Breast epithelium (tissue), 4 donors: ENCODE data around the gene GPR17. TPM values are rescaled to one million over a fixed set of nuclear protein-coding genes. Genes with fewer than 3 reads are reported as not detected.
A peak's percentile ranks its signal among the peaks of the same experiment; 100 is the strongest.

Experiments used
- DNase-seq, 2 donors: peaks; one replicate each; pipeline ENCODE4 v3.0.0-alpha.2; 2019; ENCODE audit warnings: low spot score in 2 of 2
- H3K27ac ChIP-seq, 2 donors: fragments of 200-600 bp; sonication (generic) in 1 of 2; one replicate each; pipeline ENCODE4 v1.5.1; 2016 to 2019; ENCODE audit warnings: mild to moderate bottlenecking in 1 of 2
- H3K27me3 ChIP-seq, 2 donors: fragments of 200-600 bp; sonication (generic) in 1 of 2; one replicate each; pipeline versions ENCODE4 v1.5.1 to v1.6.0; 2017 to 2019; ENCODE audit warnings: control low read depth in 1 of 2, mild to moderate bottlenecking in 1 of 2
- H3K36me3 ChIP-seq: fragments of 200-600 bp; one replicate; pipeline ENCODE4 v1.5.1; 2019
- H3K4me1 ChIP-seq, 2 donors: fragments of 200-600 bp; sonication (generic); one replicate each; pipeline ENCODE4 v1.5.1; 2016 to 2019; ENCODE audit warnings: control low read depth in 1 of 2
- H3K4me3 ChIP-seq, 3 donors: fragments of 200-600 bp; sonication (generic); 1 replicate in 2 of 3; 2 replicates in 1 of 3; pipeline ENCODE4 v1.5.1; 2016 to 2019; ENCODE audit warnings: mild to moderate bottlenecking in 3 of 3, moderate library complexity in 2 of 3
- H3K9me3 ChIP-seq, 2 donors: fragments of 200-600 bp; sonication (generic) in 1 of 2; one replicate each; pipeline ENCODE4 v1.5.1; 2016 to 2019; ENCODE audit warnings: control low read depth in 1 of 2
- CTCF ChIP-seq, 3 donors: fragments of 450-650 bp; IDR thresholded peaks; one replicate each; pipeline ENCODE4 v1.5.1; 2016 to 2017; ENCODE audit warnings: antibody characterized with exemption in 3 of 3, mild to moderate bottlenecking in 3 of 3, moderate library complexity in 3 of 3
- POLR2A ChIP-seq: fragments of 450-650 bp; IDR thresholded peaks from one replicate; pipeline ENCODE4 v1.6.1; 2016; ENCODE audit warnings: antibody characterized with exemption, mild to moderate bottlenecking, moderate library complexity
- POLR2AphosphoS5 ChIP-seq, 3 donors: sonication (generic); formaldehyde crosslinking; IDR thresholded peaks; one replicate each; pipeline ENCODE4 v1.6.1; 2017; ENCODE audit warnings: antibody characterized with exemption in 3 of 3
- intact Hi-C: fragments of 100-400 bp; cut with DNase I; formaldehyde crosslinking; loops from one replicate; pipeline ENCODE4 v1.15.1; 2023; ENCODE audit warnings: low total_unique reads
- total RNA-seq, 3 donors: library from RNA; depleted of rRNA; stranded (reverse); fragments of >200 nt; gene quantifications; one replicate each; pipeline ENCODE4 v1.1.0, GENCODE V29; 2016

The GPR17 gene
- total RNA-seq, 3 donors from 2014 or later, result not detected

DNA sequence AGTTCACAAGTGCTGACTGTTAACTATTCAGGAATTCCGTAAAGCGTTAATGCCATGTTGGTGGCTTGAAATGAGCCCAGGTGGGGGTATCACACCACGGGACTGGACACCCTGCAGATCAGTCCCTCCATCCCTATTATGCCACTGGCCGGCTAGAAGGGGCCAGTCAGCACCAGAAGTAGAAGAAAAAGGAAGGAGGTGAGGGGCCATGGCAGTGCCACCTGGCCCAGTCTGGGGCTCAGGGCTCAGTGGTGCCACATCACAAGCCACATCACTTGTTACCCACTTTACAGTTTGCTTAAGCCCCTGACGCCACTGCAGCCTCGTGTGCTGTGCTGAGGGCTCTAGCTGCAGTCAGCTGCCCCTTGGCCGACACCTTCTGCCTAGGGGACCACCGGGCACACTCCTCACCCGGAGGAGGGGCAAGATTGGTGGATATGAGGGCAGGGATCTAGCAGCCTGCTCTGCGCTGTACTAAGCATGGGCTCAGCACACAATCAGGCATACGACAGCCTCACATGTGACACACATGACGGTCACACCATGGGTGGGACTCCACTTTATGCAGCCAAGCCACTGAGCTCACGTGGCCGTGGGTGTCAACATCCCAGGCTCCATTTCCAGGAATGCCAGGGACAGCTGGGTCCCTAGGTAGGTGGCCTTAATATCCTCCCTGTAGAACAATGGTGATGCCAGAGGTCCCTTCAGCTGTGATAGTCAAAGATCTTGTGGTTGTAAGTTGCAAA, 25.8 kb downstream of the GPR17 start:
- TF ChIP-seq POLR2AphosphoS5 (IDR thresholded peaks at IDR 0.05) (no peak), POLR2A (no peak), CTCF (IDR thresholded peaks at IDR 0.05) (no peak)
- Histone ChIP-seq H3K27ac (peak overlapping the region in 1 of 2 donors; percentile 89), H3K4me1 (no peaks in the 10 kb centered on the region), H3K36me3 (no peaks in the 10 kb centered on the region), H3K9me3 (peaks cover 0 to 5% of the 10 kb centered on the region in 2 donors), H3K4me3 (peak overlapping the region in 2 of 3 donors; percentile 61 to 82), H3K27me3 (peaks cover 0 to 10% of the 10 kb centered on the region in 2 donors)
- peak in 1 of 2 donors; percentile 34 for DNase-seq
- intact Hi-C loops, result no loop called here

GRCh38 chr2:127672341-127673224, 26.6 kb downstream of the GPR17 start:
- Histone ChIP-seq H3K27me3 (peaks cover 0 to 10% of the 10 kb centered on the region in 2 donors), H3K36me3 (no peaks in the 10 kb centered on the region), H3K4me3 (peak overlapping the region; percentile 61 to 82 (median 69)), H3K4me1 (no peaks in the 10 kb centered on the region), H3K27ac (peak overlapping the region; percentile 74 to 89), H3K9me3 (peaks cover 0 to 5% of the 10 kb centered on the region in 2 donors)
- intact Hi-C loops, result no loop called here
- DNase-seq, result peak in 1 of 2 donors; percentile 46
- no peak for TF ChIP-seq POLR2AphosphoS5 (IDR thresholded peaks at IDR 0.05)
- no peak for TF ChIP-seq CTCF (IDR thresholded peaks at IDR 0.05)
- TF ChIP-seq POLR2A, result no peak

DNA sequence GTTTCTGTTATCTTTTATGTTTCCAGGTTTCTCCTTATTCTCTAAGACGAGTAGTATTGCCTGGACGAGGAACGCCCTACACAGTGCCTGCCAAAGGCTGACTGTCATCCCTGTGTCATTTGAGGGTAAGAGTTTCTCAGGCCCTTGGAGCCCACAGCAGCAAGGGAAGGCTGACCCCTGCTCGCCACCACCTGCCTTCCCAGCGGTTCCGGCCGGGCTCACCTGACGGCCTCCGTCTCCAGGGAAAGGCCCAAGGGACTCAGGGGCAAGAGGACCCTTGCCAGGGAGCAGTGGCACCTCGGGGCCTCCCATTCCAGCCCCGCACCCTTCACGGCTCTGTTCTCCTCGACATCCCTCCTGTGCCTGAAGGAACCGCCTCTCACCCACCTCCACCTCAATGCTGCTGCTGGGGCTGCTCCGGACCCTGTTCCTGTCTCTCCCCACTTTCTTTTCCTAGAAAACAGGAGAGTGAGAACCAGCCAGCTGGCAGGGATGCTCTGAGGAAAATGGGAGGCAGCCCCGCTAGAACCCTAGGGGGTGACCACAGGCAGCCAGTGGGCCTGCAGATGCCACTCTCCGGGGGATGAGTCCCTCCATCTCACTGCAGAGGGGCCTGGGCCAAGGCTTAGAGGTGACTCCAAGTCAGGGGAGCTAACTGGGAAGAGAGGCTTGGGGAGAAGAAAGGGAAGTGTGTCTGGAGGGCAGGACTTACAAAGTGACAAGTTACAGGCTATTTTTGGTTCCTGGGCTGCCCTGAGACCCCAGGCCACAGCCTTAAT, 27.5 kb downstream of the GPR17 start:
- Histone ChIP-seq H3K36me3 (no peaks in the 10 kb centered on the region), H3K27ac (peak overlapping the region; percentile 74 to 89), H3K4me1 (no peaks in the 10 kb centered on the region), H3K4me3 (peak overlapping the region; percentile 61 to 82 (median 69)), H3K27me3 (peaks cover 0 to 10% of the 10 kb centered on the region in 2 donors), H3K9me3 (peaks cover 0 to 5% of the 10 kb centered on the region in 2 donors)
- DNase-seq, result peak in 1 of 2 donors; percentile 37
- intact Hi-C loops, result no loop called here
- TF ChIP-seq CTCF (IDR thresholded peaks at IDR 0.05) (no peak), POLR2A (no peak), POLR2AphosphoS5 (IDR thresholded peaks at IDR 0.05) (no peak)

- Histone ChIP-seq H3K27ac (peak overlapping the region; percentile 74 to 89), H3K27me3 (peaks cover 0 to 10% of the 10 kb centered on the region in 2 donors), H3K4me1 (no peaks in the 10 kb centered on the region), H3K36me3 (no peaks in the 10 kb centered on the region), H3K4me3 (peak overlapping the region; percentile 61 to 82 (median 69)), H3K9me3 (peaks cover 0 to 5% of the 10 kb centered on the region in 2 donors)
- intact Hi-C loops, result no loop called here
- peak in 1 of 2 donors; percentile 54 for DNase-seq
- TF ChIP-seq CTCF (IDR thresholded peaks at IDR 0.05) (no peak), POLR2AphosphoS5 (IDR thresholded peaks at IDR 0.05) (no peak), POLR2A (no peak)
These were observed 28.6 kb downstream of the GPR17 start for GRCh38 chr2:127674241-127675209.
